ENCODE data around the gene ARHGAP4.

GRCh38 chrX:153929576-153929975, 3.5 kb upstream of the ARHGAP4 start:
- TF ChIP-seq CTCF (IDR thresholded peaks at IDR 0.05; ENCODE audit: low read length) (no peak), EZH2 (IDR thresholded peaks at IDR 0.05; ENCODE audit: borderline replicate concordance, low read length) (no peak)
